OCI-LY7 (cell line): ENCODE results near the gene PAX7.

ENCODE experiments used
- EZH2phosphoT487 ChIP-seq: fragments of 200-600 bp; sonication (generic); IDR thresholded peaks from 2 replicates; pipeline ENCODE4 v1.6.1; 2018; ENCODE audit warnings: low read depth, borderline replicate concordance, mild to moderate bottlenecking, mixed run types, antibody characterized with exemption, low read length, moderate library complexity, mixed read lengths
- TF ChIP-seq, protein P1 (sequence below): fragments of 200-600 bp; sonication (generic); conservative IDR thresholded peaks from 2 replicates; pipeline ENCODE4 v1.5.1; 2014; ENCODE audit warnings: mild to moderate bottlenecking, antibody characterized with exemption, low read length, moderate library complexity, mixed read lengths

GRCh38 chr1:18634276-18634675 is 3.6 kb downstream of the PAX7 start:
- TF ChIP-seq, protein P1, sequence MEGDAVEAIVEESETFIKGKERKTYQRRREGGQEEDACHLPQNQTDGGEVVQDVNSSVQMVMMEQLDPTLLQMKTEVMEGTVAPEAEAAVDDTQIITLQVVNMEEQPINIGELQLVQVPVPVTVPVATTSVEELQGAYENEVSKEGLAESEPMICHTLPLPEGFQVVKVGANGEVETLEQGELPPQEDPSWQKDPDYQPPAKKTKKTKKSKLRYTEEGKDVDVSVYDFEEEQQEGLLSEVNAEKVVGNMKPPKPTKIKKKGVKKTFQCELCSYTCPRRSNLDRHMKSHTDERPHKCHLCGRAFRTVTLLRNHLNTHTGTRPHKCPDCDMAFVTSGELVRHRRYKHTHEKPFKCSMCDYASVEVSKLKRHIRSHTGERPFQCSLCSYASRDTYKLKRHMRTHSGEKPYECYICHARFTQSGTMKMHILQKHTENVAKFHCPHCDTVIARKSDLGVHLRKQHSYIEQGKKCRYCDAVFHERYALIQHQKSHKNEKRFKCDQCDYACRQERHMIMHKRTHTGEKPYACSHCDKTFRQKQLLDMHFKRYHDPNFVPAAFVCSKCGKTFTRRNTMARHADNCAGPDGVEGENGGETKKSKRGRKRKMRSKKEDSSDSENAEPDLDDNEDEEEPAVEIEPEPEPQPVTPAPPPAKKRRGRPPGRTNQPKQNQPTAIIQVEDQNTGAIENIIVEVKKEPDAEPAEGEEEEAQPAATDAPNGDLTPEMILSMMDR: no peak
- TF ChIP-seq EZH2phosphoT487: no peak
